HEK293 (cell line): ENCODE data around the gene HMG20B.

Source experiments
- KLF8 ChIP-seq: fragments of 450-650 bp; formaldehyde crosslinking; IDR thresholded peaks from 2 replicates; pipeline ENCODE4 v1.5.1; 2016; ENCODE audit warnings: missing biosample characterization, missing genetic modification characterization
- ZNF121 ChIP-seq: fragments of 450-650 bp; formaldehyde crosslinking; IDR thresholded peaks from 2 replicates; pipeline ENCODE4 v1.5.1; 2016; ENCODE audit warnings: missing biosample characterization, missing genetic modification characterization
- ZNF24 ChIP-seq: fragments of 450-650 bp; formaldehyde crosslinking; IDR thresholded peaks from 2 replicates; pipeline ENCODE4 v1.5.1; 2016; ENCODE audit warnings: missing biosample characterization, missing genetic modification characterization
- ZNF274 ChIP-seq, 2 experiments: fragments of 200-500 bp in 1 of 2; fragments of 450-650 bp in 1 of 2; sonication (Bioruptor generic) in 1 of 2; formaldehyde crosslinking in 1 of 2; IDR thresholded peaks; 2 replicates each; pipeline versions ENCODE4 v1.5.1 to v1.6.1; 2014 to 2016; ENCODE audit warnings: borderline replicate concordance in 1 of 2, inconsistent platforms in 1 of 2, low read length in 1 of 2, missing biosample characterization in 1 of 2, missing genetic modification characterization in 1 of 2
- ZNF48 ChIP-seq: fragments of 450-650 bp; formaldehyde crosslinking; IDR thresholded peaks from 2 replicates; pipeline ENCODE4 v1.5.1; 2016; ENCODE audit warnings: missing biosample characterization, missing genetic modification characterization
- ZNF548 ChIP-seq: fragments of 450-650 bp; formaldehyde crosslinking; IDR thresholded peaks from 2 replicates; pipeline ENCODE4 v1.5.1; 2016; ENCODE audit warnings: missing biosample characterization, missing genetic modification characterization
- ZNF629 ChIP-seq: fragments of 450-650 bp; formaldehyde crosslinking; IDR thresholded peaks from 2 replicates; pipeline ENCODE4 v1.5.1; 2017; ENCODE audit warnings: missing biosample characterization, missing genetic modification characterization
- ZNF76 ChIP-seq: fragments of 450-650 bp; formaldehyde crosslinking; IDR thresholded peaks from 2 replicates; pipeline ENCODE4; 2016; ENCODE audit warnings: low read depth, missing biosample characterization, missing genetic modification characterization, borderline replicate concordance
- ZNF792 ChIP-seq: fragments of 450-650 bp; formaldehyde crosslinking; IDR thresholded peaks from 2 replicates; pipeline ENCODE4 v1.5.1; 2016; ENCODE audit warnings: missing biosample characterization, missing genetic modification characterization
- TF ChIP-seq, protein P1 (sequence below): sonication (generic); formaldehyde crosslinking; IDR thresholded peaks from 2 replicates; pipeline ENCODE4 v1.8.1; 2022; ENCODE audit warnings: mild to moderate bottlenecking, moderate library complexity, missing genetic modification reagents
- TF ChIP-seq, protein P2 (sequence below): fragments of 450-650 bp; formaldehyde crosslinking; IDR thresholded peaks from 2 replicates; pipeline ENCODE4 v1.5.1; 2016; ENCODE audit warnings: missing biosample characterization, missing genetic modification characterization
- TF ChIP-seq, protein P3 (sequence below): fragments of 450-650 bp; formaldehyde crosslinking; IDR thresholded peaks from 2 replicates; pipeline ENCODE4 v1.5.1; 2016; ENCODE audit warnings: missing biosample characterization, missing genetic modification characterization
- TF ChIP-seq, protein P4 (sequence below): fragments of 450-650 bp; formaldehyde crosslinking; conservative IDR thresholded peaks from 2 replicates; pipeline ENCODE4 v1.5.1; 2016; ENCODE audit warnings: low read depth, missing biosample characterization, missing genetic modification characterization

DNA sequence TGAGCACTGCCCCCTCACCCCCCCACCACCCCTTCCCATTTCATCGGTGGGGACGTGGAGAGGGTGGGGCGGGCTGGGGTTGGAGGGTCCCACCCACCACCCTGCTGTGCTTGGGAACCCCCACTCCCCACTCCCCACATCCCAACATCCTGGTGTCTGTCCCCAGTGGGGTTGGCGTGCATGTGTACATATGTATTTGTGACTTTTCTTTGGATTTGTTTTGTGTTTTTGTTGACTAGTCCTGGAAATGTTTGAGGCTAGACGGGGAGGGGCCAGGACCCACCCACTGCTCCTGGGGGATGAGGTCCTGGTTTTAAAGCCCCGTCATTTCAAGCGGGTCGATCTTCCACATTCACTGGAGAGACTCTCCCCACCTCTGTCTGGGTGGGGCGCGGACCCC is 36.8 kb upstream of the HMG20B start:
- no peak for TF ChIP-seq ZNF76 (tag by site-specific recombination)
- TF ChIP-seq, protein P1, sequence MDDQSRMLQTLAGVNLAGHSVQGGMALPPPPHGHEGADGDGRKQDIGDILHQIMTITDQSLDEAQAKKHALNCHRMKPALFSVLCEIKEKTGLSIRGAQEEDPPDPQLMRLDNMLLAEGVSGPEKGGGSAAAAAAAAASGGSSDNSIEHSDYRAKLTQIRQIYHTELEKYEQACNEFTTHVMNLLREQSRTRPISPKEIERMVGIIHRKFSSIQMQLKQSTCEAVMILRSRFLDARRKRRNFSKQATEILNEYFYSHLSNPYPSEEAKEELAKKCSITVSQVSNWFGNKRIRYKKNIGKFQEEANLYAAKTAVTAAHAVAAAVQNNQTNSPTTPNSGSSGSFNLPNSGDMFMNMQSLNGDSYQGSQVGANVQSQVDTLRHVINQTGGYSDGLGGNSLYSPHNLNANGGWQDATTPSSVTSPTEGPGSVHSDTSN (CRISPR knock-in tag): no peak
- no peak for TF ChIP-seq ZNF274 (IDR thresholded peaks at IDR 0.05; ENCODE audit: low read length)
- no peak for TF ChIP-seq ZNF274 (tag by site-specific recombination; IDR thresholded peaks at IDR 0.05; ENCODE audit: borderline replicate concordance)
- TF ChIP-seq, protein P2, sequence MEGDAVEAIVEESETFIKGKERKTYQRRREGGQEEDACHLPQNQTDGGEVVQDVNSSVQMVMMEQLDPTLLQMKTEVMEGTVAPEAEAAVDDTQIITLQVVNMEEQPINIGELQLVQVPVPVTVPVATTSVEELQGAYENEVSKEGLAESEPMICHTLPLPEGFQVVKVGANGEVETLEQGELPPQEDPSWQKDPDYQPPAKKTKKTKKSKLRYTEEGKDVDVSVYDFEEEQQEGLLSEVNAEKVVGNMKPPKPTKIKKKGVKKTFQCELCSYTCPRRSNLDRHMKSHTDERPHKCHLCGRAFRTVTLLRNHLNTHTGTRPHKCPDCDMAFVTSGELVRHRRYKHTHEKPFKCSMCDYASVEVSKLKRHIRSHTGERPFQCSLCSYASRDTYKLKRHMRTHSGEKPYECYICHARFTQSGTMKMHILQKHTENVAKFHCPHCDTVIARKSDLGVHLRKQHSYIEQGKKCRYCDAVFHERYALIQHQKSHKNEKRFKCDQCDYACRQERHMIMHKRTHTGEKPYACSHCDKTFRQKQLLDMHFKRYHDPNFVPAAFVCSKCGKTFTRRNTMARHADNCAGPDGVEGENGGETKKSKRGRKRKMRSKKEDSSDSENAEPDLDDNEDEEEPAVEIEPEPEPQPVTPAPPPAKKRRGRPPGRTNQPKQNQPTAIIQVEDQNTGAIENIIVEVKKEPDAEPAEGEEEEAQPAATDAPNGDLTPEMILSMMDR (tag by site-specific recombination): no peak
- no peak for TF ChIP-seq ZNF629 (tag by site-specific recombination)
- no peak for TF ChIP-seq ZNF548
- no peak for TF ChIP-seq ZNF121 (tag by site-specific recombination)
- TF ChIP-seq ZNF24 (tag by site-specific recombination): no peak
- TF ChIP-seq, protein P3, sequence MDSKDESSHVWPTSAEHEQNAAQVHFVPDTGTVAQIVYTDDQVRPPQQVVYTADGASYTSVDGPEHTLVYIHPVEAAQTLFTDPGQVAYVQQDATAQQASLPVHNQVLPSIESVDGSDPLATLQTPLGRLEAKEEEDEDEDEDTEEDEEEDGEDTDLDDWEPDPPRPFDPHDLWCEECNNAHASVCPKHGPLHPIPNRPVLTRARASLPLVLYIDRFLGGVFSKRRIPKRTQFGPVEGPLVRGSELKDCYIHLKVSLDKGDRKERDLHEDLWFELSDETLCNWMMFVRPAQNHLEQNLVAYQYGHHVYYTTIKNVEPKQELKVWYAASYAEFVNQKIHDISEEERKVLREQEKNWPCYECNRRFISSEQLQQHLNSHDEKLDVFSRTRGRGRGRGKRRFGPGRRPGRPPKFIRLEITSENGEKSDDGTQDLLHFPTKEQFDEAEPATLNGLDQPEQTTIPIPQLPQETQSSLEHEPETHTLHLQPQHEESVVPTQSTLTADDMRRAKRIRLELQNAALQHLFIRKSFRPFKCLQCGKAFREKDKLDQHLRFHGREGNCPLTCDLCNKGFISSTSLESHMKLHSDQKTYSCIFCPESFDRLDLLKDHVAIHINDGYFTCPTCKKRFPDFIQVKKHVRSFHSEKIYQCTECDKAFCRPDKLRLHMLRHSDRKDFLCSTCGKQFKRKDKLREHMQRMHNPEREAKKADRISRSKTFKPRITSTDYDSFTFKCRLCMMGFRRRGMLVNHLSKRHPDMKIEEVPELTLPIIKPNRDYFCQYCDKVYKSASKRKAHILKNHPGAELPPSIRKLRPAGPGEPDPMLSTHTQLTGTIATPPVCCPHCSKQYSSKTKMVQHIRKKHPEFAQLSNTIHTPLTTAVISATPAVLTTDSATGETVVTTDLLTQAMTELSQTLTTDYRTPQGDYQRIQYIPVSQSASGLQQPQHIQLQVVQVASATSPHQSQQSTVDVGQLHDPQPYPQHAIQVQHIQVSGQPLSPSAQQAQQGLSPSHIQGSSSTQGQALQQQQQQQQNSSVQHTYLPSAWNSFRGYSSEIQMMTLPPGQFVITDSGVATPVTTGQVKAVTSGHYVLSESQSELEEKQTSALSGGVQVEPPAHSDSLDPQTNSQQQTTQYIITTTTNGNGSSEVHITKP (tag by site-specific recombination): no peak
- TF ChIP-seq ZNF792 (tag by site-specific recombination): no peak
- TF ChIP-seq, protein P4, sequence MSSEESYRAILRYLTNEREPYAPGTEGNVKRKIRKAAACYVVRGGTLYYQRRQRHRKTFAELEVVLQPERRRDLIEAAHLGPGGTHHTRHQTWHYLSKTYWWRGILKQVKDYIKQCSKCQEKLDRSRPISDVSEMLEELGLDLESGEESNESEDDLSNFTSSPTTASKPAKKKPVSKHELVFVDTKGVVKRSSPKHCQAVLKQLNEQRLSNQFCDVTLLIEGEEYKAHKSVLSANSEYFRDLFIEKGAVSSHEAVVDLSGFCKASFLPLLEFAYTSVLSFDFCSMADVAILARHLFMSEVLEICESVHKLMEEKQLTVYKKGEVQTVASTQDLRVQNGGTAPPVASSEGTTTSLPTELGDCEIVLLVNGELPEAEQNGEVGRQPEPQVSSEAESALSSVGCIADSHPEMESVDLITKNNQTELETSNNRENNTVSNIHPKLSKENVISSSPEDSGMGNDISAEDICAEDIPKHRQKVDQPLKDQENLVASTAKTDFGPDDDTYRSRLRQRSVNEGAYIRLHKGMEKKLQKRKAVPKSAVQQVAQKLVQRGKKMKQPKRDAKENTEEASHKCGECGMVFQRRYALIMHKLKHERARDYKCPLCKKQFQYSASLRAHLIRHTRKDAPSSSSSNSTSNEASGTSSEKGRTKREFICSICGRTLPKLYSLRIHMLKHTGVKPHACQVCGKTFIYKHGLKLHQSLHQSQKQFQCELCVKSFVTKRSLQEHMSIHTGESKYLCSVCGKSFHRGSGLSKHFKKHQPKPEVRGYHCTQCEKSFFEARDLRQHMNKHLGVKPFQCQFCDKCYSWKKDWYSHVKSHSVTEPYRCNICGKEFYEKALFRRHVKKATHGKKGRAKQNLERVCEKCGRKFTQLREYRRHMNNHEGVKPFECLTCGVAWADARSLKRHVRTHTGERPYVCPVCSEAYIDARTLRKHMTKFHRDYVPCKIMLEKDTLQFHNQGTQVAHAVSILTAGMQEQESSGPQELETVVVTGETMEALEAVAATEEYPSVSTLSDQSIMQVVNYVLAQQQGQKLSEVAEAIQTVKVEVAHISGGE (tag by site-specific recombination): no peak
- peak; percentile 54 for TF ChIP-seq KLF8 (tag by site-specific recombination)
- TF ChIP-seq ZNF48 (tag by site-specific recombination): no peak
